GM13977 (cell line): Measurements from ENCODE around the gene CMIP.

Source experiments
- DNase-seq: peaks from one replicate; pipeline ENCODE4 v3.0.0; 2012; ENCODE audit warnings: low spot score
- in situ Hi-C: fragments of 300-500 bp; cut with MboI; formaldehyde crosslinking; loops from one replicate; pipeline ENCODE4 v1.12.0; 2022; ENCODE audit warnings: low sequenced_read_pairs, low pct_unique_long_range_greater_than_20kb, mixed read lengths, inconsistent platforms; ENCODE audit not compliant: unreplicated experiment
- TF ChIP-seq, protein P1 (sequence below): IDR thresholded peaks from 2 replicates; pipeline ENCODE4 v1.5.1; 2012; ENCODE audit warnings: mild to moderate bottlenecking, control low read depth; ENCODE audit not compliant: insufficient read depth; ENCODE audit errors: extremely low read depth, missing control alignments

The CMIP gene

DNA sequence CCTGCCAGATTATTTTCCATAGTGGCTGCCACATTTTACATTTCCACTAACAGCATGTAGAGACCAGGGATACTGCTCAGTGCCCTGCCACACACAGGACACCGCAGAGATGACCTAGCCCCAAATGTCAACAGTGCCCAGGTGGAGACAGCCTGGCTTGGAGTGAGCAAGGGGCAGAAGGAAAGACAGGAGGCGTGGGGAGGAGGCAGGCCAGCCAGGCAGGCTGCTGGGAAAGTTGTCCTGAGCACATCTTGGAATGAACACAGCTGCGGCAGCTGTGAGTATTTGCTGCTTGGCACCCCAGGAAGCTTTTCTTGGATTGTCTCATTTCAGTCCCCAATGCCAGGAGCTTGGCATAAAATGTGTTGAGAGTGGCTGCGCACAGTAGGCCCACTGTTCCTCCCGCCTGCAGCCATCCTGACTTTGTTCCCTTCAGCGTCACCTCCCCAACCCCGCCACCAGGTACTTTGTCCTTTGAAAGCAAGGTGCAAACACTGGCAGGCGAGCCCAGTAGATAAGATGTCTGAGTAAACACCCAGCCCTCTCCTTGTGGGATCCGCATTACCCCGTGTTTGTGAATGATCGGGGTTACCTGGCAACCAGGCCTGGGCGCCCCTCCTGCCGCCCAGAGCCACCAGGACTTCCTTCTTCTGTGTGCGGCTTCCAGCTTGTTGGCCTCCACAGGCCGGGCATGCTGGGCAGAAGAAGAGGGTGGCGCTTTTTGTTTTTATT, 114.0 kb downstream of the CMIP start:
- in situ Hi-C loops = no loop called here
- TF ChIP-seq, protein P1, sequence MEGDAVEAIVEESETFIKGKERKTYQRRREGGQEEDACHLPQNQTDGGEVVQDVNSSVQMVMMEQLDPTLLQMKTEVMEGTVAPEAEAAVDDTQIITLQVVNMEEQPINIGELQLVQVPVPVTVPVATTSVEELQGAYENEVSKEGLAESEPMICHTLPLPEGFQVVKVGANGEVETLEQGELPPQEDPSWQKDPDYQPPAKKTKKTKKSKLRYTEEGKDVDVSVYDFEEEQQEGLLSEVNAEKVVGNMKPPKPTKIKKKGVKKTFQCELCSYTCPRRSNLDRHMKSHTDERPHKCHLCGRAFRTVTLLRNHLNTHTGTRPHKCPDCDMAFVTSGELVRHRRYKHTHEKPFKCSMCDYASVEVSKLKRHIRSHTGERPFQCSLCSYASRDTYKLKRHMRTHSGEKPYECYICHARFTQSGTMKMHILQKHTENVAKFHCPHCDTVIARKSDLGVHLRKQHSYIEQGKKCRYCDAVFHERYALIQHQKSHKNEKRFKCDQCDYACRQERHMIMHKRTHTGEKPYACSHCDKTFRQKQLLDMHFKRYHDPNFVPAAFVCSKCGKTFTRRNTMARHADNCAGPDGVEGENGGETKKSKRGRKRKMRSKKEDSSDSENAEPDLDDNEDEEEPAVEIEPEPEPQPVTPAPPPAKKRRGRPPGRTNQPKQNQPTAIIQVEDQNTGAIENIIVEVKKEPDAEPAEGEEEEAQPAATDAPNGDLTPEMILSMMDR = no peak
- DNase-seq = no peak

DNA sequence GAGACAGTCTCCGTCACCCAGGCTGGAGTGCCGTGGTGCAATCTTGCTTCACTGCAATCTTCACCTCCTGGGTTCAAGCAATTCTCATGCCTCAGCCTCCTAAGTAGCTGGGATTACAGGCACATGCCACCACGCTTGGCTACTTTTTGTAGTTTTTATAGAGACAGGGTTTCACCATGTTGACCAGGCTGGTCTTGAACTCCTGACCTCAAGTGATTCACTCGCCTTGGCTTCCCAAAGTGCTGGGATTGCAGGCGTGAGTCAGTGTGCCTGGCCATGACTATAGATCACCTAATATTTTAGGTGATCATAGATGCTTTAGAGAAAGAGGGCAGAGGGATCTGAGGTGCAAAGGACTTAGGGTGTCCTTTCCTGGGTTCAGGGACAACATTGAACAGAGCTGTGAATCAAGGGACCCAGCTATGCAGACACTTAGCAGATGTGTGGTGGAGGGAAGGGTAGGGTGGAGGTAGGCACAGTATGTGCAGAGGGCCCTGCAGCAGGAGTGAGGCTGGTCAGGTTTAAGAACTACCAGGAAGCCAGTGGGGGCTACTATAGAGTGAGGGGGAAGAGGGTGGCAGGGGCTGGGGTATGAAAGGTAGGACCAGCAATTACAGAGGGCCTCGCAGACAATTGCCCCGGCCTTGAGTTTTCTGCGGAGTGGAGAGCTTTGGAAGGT, 116.5 kb downstream of the CMIP start:
- in situ Hi-C loops = no loop called here
- DNase-seq = no peak
- TF ChIP-seq, protein P1 = no peak

DNA sequence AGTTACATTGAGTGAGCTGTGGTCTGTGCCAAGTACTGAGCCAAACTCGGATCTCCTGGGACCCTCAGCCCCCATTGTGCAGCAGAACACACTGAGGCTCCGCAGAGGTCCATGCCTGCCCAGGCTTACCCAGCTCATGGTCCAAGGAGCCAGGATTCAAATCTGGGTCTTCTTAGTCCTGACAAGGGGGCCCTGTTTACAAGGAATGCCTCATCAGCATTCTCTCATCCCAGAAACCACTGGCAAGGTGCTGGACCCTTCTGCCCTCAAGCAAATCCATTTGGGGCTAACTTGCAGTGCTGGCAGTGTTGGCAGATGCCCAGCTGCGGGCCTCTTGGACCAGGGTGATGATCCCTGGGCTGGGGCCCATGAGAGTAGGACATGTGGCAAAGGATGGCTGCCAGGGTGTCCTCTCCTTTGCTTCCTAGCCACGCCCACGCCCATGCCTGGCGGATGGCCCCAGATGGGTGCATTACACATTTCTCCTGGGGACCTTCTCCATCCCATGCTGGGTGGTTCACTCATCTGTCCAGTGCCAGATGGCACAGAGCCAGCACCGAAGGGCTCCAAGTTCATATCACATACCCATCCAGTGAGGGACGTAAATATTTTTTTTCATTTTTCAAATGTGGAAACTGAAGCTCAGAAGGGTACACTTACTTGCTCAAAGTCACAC, 117.7 kb downstream of the CMIP start:
- DNase-seq = no peak
- TF ChIP-seq, protein P1 = no peak
- in situ Hi-C loops = no loop called here

DNA sequence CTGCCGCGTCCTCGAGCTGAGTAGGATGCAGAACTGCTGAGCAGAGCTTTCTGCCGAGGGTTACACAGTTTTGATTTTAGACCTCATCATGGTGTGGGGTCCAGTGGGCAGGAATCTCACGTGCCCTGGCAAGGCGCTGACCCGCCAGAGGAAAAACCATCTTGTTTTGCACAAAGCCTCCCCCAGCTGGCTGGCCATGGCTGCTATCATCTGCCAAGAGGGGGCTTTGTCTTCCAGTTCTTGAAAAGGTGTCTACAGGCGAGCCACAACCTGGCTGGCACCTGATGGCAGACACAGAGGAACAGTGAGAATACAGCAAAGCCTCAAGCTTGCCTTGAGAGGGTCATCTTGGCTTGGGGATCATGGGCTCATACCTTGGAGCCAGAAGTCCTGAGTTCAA, 118.3 kb downstream of the CMIP start:
- in situ Hi-C loops = no loop called here
- no peak for DNase-seq
- TF ChIP-seq, protein P1 = no peak

DNA sequence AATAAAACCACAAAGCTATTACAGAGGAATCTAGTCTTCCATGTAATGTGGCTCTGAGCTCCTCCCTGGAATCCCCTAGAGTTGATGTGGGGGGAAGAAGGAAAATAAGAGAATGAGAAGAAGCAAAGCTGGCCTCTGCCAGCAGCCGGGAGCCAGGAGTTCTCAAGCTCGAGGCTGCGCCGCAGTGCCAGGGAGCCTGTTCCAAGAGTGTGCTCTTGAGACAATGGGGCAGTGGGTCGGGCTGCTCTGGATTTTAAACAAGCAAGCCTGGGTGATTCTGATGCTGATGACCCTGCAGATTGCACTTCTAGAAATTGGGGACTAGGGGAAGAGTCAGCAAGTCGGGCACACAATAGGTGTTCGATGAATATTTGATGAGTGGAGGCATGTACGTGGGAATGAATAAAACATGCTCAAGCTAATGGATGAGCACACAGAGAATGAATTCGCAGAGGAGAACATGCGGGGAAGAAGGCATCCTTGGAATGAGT, 119.9 kb downstream of the CMIP start:
- DNase-seq = no peak
- TF ChIP-seq, protein P1 = no peak
- in situ Hi-C loops = no loop called here

DNA sequence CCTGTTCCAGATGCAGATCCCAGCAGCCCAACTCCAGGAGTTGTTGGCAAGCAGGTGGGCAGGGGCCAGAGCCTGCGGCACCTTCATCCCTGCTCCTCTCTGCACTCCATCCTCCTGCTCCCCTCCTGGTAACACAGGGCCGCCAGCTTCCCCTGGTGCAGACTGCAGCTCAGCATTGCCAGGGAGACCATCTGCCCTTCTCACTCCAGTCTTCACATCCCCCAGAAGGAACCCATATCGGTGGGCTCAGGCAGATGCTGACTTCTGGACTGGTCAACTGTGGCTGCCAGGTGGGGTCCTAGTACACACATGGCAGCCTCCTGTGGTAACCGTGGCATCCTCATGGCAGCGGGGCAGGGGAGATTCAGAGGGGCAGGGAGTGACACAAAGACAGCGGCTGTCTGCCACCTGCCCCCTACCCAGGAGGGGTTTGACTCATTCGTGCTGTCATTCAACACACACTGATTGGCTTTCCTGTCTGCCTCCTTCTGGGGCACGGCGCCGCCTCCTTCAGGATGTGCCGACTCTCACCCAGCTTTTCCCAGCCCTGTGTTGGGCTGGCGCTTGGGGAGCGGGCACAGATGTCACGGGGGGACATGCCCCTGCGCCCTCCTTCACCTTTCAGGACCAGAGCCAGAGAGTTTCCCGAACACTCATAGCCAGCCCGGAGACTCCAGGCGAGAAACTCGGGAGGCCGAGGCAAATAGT, 120.9 kb downstream of the CMIP start:
- in situ Hi-C loops = no loop called here
- no peak for DNase-seq
- TF ChIP-seq, protein P1 = no peak
